MCF 10A (cell line): Measurements from ENCODE around the gene GUCA1A. TPM values are rescaled to one million over a fixed set of nuclear protein-coding genes. Genes with fewer than 3 reads are reported as not detected.

Source experiments
- BruUV-seq: library from RNA; stranded (reverse); fragments of 400-500 nt; replicated peaks from 2 replicates; lab custom pipeline; 2021; lab: Mats Ljungman, UMichigan
- CTCF ChIA-PET: fragments of 300-600 bp; sonication (Branson Sonifier 250); formaldehyde crosslinking; extraction: SDS; loops from one replicate; lab custom pipeline; 2021; ENCODE audit warnings: antibody characterized with exemption, inconsistent platforms; lab: Yijun Ruan, JAX
- POLR2A ChIA-PET: fragments of 300-600, 350-650 bp; sonication (Branson Sonifier 250); formaldehyde crosslinking; extraction: SDS; loops from one replicate; lab custom pipeline; 2020; ENCODE audit warnings: antibody characterized with exemption, inconsistent platforms; lab: Yijun Ruan, JAX
- DNase-seq: peaks from one replicate; pipeline ENCODE4 v3.0.0-alpha.2; 2018; ENCODE audit not compliant: unreplicated experiment
- H3K27ac Mint-ChIP-seq: one replicate; pipeline ENCODE4 v1.8.0; 2022; ENCODE audit warnings: mild to moderate bottlenecking, low read depth, mixed read lengths; ENCODE audit not compliant: unreplicated experiment
- H3K27me3 Mint-ChIP-seq: one replicate; pipeline ENCODE4 v1.8.0; 2022; ENCODE audit warnings: mixed read lengths; ENCODE audit not compliant: insufficient read depth, unreplicated experiment
- H3K36me3 Mint-ChIP-seq: one replicate; pipeline ENCODE4 v1.8.0; 2022; ENCODE audit warnings: mild to moderate bottlenecking, moderate library complexity, mixed read lengths; ENCODE audit not compliant: insufficient read depth, unreplicated experiment
- H3K4me1 Mint-ChIP-seq: one replicate; pipeline ENCODE4 v1.8.0; 2022; ENCODE audit warnings: mixed read lengths; ENCODE audit not compliant: insufficient read depth, unreplicated experiment
- H3K4me3 Mint-ChIP-seq: one replicate; pipeline ENCODE4 v1.8.0; 2022; ENCODE audit warnings: mild to moderate bottlenecking, moderate library complexity, mixed read lengths; ENCODE audit not compliant: unreplicated experiment
- H3K9me3 Mint-ChIP-seq: one replicate; pipeline ENCODE4 v1.8.0; 2022; ENCODE audit warnings: mixed read lengths; ENCODE audit not compliant: unreplicated experiment
- CTCF ChIP-seq: fragments of 200-600 bp; IDR thresholded peaks from one replicate; pipeline ENCODE4 v1.8.0; 2022; ENCODE audit warnings: antibody characterized with exemption, mild to moderate bottlenecking; ENCODE audit not compliant: unreplicated experiment
- intact Hi-C: fragments of 100-400 bp; cut with micrococcal nuclease; formaldehyde crosslinking; loops from 2 replicates; pipeline ENCODE4 v1.14.1; 2022
- total RNA-seq: library from RNA; stranded (reverse); gene quantifications from 2 replicates; pipeline ENCODE4 v1.2.3, GENCODE V29; 2022

Gene GUCA1A
- total RNA-seq, 1 experiment from 2014 or later: not detected

- no peak overlapping the region for H3K4me3 Mint-ChIP-seq
- no peak for DNase-seq
- CTCF ChIA-PET: interaction anchor here (0.7 to 1.3 kb wide), 3 partner anchors 10 to 31 kb away, joined by 3 to 5 read pairs (median 3); no protein-coding TSS in a partner anchor
- POLR2A ChIA-PET: interaction anchor here (0.6 kb wide), 1 partner anchor 197 kb away, joined by 4 read pairs; no protein-coding TSS in a partner anchor
- no peak for TF ChIP-seq CTCF
- peaks cover 49% of the 10 kb centered on the region for H3K36me3 Mint-ChIP-seq
- no peak overlapping the region for H3K27ac Mint-ChIP-seq
- no peaks in the 10 kb centered on the region for H3K4me1 Mint-ChIP-seq
- H3K9me3 Mint-ChIP-seq: no peaks in the 10 kb centered on the region
- no peaks in the 10 kb centered on the region for H3K27me3 Mint-ChIP-seq
- BruUV-seq: no TSS peak
- intact Hi-C loops: no loop called here
Observed at GRCh38 chr6:42129360-42129676, 43.8 kb upstream of the GUCA1A start.

GRCh38 chr6:42131531-42131930, 41.6 kb upstream of the GUCA1A start:
- no TSS peak for BruUV-seq
- Mint-ChIP-seq H3K4me1 (peaks cover 2% of the 10 kb centered on the region), H3K9me3 (no peaks in the 10 kb centered on the region), H3K27ac (peak overlapping the region; percentile 80), H3K27me3 (no peaks in the 10 kb centered on the region), H3K36me3 (peaks cover 37% of the 10 kb centered on the region), H3K4me3 (no peak overlapping the region)
- intact Hi-C loops: no loop called here
- ChIA-PET POLR2A (no interaction called here), CTCF (interaction anchor here (0.8 kb wide), 1 partner anchor 8 kb away, joined by 4 read pairs; no protein-coding TSS in a partner anchor)
- no peak for TF ChIP-seq CTCF
- no peak for DNase-seq

GRCh38 chr6:42133926-42134325, 39.2 kb upstream of the GUCA1A start:
- no TSS peak for BruUV-seq
- POLR2A ChIA-PET: interaction anchor here (0.6 kb wide), 1 partner anchor 80 kb away, joined by 4 read pairs; no protein-coding TSS in a partner anchor
- DNase-seq: no peak
- CTCF ChIA-PET: no interaction called here
- Mint-ChIP-seq H3K36me3 (peaks cover 27% of the 10 kb centered on the region), H3K27ac (no peak overlapping the region), H3K4me3 (no peak overlapping the region), H3K27me3 (no peaks in the 10 kb centered on the region), H3K4me1 (peaks cover 10% of the 10 kb centered on the region), H3K9me3 (no peaks in the 10 kb centered on the region)
- intact Hi-C loops: no loop called here
- no peak for TF ChIP-seq CTCF

GRCh38 chr6:42135161-42135560, 38.0 kb upstream of the GUCA1A start:
- H3K36me3 Mint-ChIP-seq: peaks cover 24% of the 10 kb centered on the region
- H3K27me3 Mint-ChIP-seq: no peaks in the 10 kb centered on the region
- POLR2A ChIA-PET: interaction anchor here (1.2 kb wide), 1 partner anchor 46 kb away, joined by 3 read pairs; no protein-coding TSS in a partner anchor
- H3K4me3 Mint-ChIP-seq: no peak overlapping the region
- no peak for DNase-seq
- no peak overlapping the region for H3K27ac Mint-ChIP-seq
- TF ChIP-seq CTCF: no peak
- peaks cover 17% of the 10 kb centered on the region for H3K4me1 Mint-ChIP-seq
- intact Hi-C loops: no loop called here
- H3K9me3 Mint-ChIP-seq: no peaks in the 10 kb centered on the region
- no TSS peak for BruUV-seq
- CTCF ChIA-PET: interaction anchor here (0.5 to 1.9 kb wide), 2 partner anchors 8 to 18 kb away, joined by 3 to 8 read pairs; no protein-coding TSS in a partner anchor
